Bone marrow (tissue), 2 donors: ENCODE measurements around the gene KAT14.
"Not testable (repeated sequence)": the region's sequence is repeated elsewhere in the genome, so short reads cannot be mapped to it uniquely, and the experiment has no call there.

Experiments used
- DNase-seq, 2 donors: peaks; one replicate each; lab custom pipeline; 2025; lab: John Stamatoyannopoulos, UW

The KAT14 gene

DNA sequence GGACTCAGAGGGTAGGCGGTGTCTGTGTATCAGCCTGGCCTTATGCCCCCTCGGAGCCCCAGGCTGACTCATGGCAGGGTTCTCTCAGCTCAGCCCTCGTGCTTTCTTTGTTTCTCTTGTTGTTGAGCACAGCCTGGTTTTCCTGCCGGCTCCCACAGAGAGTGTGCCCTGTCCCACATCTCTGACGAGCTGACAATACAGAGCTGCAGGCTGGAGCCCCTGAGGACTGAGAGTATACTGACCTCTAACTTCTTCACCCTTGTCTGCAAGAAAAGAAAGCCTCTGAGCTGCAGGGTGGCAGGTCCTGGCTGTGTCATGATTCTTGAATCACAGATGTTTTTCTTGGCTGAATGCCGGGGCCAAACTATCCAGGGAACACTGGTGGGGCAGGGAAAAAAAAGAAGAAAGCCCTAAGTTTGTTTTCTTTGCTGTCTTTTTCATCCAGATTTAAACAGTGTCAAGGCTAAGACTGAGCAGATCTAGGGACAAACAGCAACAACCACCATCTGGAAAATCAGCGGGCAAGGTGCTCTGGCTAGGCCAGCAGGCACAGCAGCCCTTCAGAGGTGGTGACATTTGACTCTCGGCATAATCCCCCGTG lies 87.4 kb downstream of the KAT14 start:
- no peak for DNase-seq

DNA sequence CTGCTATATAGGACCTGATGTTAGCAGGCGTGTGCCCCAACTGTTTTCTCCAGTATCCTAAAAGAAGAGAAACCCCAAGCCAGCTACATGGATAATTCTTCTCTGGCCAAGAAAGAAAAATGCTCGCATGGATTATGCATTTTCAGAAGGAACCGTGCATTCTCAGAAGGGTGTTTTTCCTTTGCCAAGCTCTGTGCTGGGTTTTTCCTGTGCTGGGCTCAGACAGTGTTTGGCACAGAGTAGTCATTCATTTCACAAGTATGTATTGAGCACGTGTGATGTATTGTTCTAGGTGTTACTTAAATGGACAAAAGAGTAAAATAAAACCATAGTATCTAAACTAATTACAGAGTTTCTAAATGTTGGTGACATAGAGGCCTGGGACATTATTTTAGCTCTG lies 88.0 kb downstream of the KAT14 start:
- DNase-seq = no peak

DNA sequence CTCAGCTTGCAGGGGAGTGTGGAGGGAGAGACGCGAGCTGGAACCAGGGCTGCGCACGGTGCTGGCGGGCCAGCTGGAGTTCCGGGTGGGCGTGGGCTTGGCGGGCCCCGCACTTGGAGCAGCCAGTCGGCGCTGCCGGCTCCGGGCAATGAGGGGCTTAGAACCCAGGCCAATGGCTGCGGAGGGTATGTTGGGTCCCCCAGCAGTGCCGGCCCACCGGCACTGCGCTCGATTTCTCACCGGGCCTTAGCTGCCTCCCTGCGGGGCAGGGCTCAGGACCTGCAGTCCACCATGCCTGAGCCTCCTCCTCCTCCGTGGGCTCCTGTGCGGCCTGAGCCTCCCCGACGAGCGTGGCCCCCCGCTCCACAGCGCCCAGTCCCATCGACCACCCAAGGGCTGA lies 89.1 kb downstream of the KAT14 start:
- DNase-seq = not testable (repeated sequence)

DNA sequence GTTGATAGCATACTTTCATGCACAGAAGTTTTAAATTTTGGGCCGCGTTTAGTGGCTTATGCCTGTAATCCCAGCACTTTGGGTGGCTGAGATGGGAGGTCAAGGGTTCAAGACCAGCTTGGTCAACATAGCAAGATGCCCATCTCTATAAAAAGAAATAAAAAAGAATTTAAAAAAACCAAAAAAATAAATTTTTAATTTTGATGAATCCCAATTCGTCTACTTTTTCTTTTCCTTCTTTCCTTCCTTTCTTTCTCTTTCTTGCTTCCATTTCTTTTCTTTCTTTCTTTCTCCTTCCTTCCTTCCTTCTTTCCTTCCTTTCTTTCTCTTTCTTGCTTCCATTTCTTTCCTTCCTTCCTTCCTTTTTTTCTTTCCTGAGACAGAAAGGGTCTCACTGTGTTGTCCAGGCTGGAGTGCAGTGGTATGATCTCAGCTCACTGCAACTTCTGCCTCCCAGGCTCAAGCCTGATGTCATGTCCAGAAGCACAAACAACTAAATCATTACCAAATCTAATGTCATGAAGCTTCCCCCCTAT lies 95.8 kb downstream of the KAT14 start:
- DNase-seq = no peak
